NCI-H446 treated with DMSO at 0.1 percent for 48 hours (cell line): ENCODE measurements around the gene B3GALT6.
"Not testable (repeated sequence)": the region's sequence is repeated elsewhere in the genome, so short reads cannot be mapped to it uniquely, and the experiment has no call there.

ENCODE experiments used
- DNase-seq: peaks from one replicate; lab custom pipeline; 2025; lab: John Stamatoyannopoulos, UW

B3GALT6 gene

GRCh38 chr1:1244192-1244811 is 12.3 kb downstream of the B3GALT6 start:
- DNase-seq = no peak

- no peak for DNase-seq
Observed at GRCh38 chr1:1245178-1245816, 13.3 kb downstream of the B3GALT6 start.

- no peak for DNase-seq
Observed at GRCh38 chr1:1245817-1246576, 14.0 kb downstream of the B3GALT6 start.

DNA sequence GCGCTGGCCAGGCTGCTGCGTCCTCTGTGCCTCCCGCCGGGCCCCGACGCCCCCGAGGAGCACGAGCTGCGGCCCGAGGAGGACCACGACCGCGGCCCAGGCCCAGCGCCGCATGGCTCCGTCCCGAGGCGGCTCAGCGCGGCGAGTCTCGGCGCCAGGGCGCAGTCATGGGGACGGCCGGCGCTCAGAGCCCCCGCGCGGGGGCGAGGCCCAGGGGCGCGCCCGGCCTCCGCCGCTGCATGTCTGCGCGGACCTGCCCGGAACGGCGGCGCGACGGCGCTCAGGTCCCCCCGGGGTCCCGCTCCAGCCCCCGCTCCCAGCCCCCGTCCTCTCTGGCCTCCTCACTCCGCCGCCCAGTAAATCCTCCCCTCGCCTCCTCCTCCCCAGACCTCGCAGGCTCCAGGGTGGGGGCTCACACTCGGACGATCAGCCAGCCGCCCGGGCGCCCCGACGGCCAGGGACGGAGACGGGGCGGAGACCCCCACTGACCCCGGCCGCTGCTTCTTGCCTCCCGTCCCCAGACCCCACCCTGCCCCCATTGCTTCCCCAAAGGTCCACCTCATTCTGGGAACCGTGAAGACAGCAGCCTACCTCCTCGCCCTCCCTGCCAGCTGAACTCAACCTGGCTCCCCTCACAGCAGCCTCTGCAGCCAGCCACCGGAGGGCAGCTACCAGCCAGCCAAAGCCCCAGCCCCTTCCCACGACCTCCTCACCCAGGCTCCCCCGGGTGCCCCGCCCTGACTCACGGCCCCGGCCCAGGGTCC is 14.7 kb downstream of the B3GALT6 start, which contains the start of gene C1QTNF12:
Gene C1QTNF12 (minus strand): TSS at position 146 of the 764 bp plus-strand sequence. CDS start 32 bp downstream, at position 114.
- no peak for DNase-seq

DNA sequence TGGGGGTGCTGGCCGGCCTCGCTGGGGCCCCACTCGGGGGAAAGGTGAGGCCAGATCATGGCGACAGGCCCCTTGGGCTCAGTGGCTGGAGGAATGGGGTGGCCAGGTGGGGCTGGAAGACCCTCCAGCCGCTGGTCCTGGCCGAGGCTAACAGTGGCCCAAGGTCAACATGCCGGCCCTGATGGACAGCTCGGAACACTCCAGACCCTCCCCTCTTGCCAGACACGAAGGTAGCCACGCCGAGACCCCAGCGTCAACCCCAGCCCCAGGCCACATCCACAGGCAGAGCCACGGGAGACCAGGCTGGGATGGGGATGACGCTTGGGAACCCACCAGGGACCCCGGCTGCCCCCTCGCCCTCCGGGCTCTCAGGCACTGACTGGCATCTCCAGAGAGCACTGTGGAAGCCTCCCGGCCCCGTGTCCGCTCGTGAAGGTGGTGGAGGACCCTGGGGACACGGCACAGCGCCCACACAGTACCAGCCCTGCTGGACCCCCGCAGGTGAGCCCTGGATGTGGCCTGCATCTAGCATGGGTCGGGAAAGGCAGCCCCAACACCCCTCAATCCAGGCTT is 15.4 kb downstream of the B3GALT6 start:
- no peak for DNase-seq

GRCh38 chr1:1248009-1248913 is 16.2 kb downstream of the B3GALT6 start:
- DNase-seq = not testable (repeated sequence)

- no peak for DNase-seq
Observed at GRCh38 chr1:1250786-1251284, 18.8 kb downstream of the B3GALT6 start.

DNA sequence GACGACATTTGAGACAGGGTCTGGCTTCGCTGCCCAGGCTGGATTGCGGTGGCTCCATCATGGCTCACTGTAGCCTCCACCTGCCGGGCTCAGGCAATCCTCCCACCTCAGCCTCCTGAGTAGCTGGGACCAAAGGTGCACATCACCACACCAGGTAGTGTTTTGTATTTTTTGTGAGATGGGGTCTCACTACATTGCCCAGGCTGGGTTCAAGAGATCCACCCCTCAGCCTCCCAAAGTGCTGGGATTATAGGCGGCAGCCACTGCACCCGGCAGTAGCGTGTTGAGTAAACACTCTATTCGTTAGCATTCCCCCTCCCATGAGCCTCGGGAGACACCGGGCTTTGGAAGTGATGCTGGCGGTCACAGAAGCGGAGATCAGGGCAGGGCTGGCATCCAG is 21.3 kb downstream of the B3GALT6 start:
- no peak for DNase-seq

GRCh38 chr1:1253972-1254666 is 22.1 kb downstream of the B3GALT6 start:
- no peak for DNase-seq

DNA sequence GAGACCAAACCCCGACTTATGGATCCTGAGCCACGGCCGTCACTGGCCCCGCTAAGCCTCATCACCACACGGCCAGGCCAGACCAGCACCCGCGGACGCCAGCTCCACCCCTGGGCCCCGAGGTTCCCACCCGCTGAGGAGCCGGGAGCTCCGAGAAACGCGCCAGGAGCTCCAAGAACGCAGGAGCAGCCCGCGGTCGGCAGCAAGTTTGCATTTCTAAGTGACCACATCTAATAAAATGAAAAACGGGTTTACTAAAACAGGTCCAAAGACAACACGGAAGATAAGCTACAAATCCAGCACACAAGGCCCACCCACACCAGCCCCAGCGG is 22.6 kb downstream of the B3GALT6 start:
- no peak for DNase-seq

- no peak for DNase-seq
Observed at GRCh38 chr1:1255078-1255477, 23.0 kb downstream of the B3GALT6 start.

DNA sequence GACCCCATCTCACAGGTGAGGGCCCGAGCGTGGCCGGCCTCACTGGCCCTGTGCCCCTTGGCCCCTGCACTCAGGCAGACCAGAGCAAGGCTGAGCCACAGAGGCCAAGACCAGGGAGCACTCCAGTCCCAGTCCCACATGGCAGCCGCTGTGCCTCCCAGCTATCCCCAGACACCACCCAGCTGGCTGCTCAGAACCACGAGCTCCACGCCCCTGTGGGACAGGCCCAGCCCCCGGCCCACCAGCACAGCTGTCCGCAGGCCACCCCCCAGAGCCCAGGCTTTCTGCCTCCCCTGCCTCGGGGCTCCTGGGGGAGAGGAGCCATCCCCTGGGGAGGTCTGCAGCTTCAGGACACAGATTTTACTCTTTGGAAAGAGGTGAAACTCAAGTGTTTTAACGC is 23.6 kb downstream of the B3GALT6 start:
- DNase-seq = no peak

- DNase-seq = no peak
Observed at GRCh38 chr1:1256956-1257871, 25.2 kb downstream of the B3GALT6 start.

DNA sequence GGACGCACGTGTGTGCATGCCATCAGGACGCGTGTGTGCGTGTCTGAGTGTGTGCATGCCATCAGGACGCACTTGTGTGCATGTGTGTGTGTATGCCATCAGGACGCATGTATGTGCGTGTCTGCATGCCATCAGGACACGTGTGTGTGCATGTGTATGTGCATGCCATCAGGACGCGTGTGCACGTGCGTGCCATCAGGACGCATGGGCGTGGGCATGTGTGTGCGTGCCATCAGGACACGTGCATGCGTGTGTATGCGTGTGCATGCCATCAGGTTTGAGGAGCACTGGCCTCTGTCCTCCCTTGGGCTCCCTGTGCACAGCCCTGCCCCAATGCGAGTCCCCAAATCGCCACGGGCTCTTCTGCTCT is 27.1 kb downstream of the B3GALT6 start:
- no peak for DNase-seq

- no peak for DNase-seq
Observed at GRCh38 chr1:1259540-1259939, 27.5 kb downstream of the B3GALT6 start.

GRCh38 chr1:1259951-1260600 is 28.0 kb downstream of the B3GALT6 start:
- no peak for DNase-seq

- DNase-seq = no peak
Observed at GRCh38 chr1:1260843-1261560, 29.0 kb downstream of the B3GALT6 start.

GRCh38 chr1:1262071-1262470 is 30.0 kb downstream of the B3GALT6 start:
- no peak for DNase-seq
